HG03432 (cell line): ENCODE results near the gene LHCGR.
"Not testable (repeated sequence)": the region's sequence is repeated elsewhere in the genome, so short reads cannot be mapped to it uniquely, and the experiment has no call there.

Experiments
- ATAC-seq: cut with Tn5 transposase; IDR thresholded peaks from one replicate; pipeline ENCODE4 v1.9.1; 2021; ENCODE audit warnings: mild to moderate bottlenecking, moderate library complexity; ENCODE audit not compliant: unreplicated experiment

The LHCGR gene

GRCh38 chr2:48711343-48711742 lies 44.2 kb downstream of the LHCGR start:
- ATAC-seq, result no peak

GRCh38 chr2:48709096-48710034 lies 46.2 kb downstream of the LHCGR start:
- no peak for ATAC-seq

- peak; percentile 40 for ATAC-seq
Observed at GRCh38 chr2:48707466-48707865, 48.1 kb downstream of the LHCGR start.

GRCh38 chr2:48703621-48704020 lies 51.9 kb downstream of the LHCGR start:
- not testable (repeated sequence) for ATAC-seq

- no peak for ATAC-seq
Observed at GRCh38 chr2:48699348-48699930, 56.1 kb downstream of the LHCGR start.

GRCh38 chr2:48696881-48697280 lies 58.6 kb downstream of the LHCGR start:
- no peak for ATAC-seq

GRCh38 chr2:48695991-48696390 lies 59.5 kb downstream of the LHCGR start:
- ATAC-seq, result no peak

- ATAC-seq, result no peak
Observed at GRCh38 chr2:48694149-48694548, 61.4 kb downstream of the LHCGR start.

- ATAC-seq, result no peak
Observed at GRCh38 chr2:48693645-48694044, 61.9 kb downstream of the LHCGR start.

- no peak for ATAC-seq
Observed at GRCh38 chr2:48693066-48693465, 62.5 kb downstream of the LHCGR start.

- ATAC-seq, result no peak
Observed at GRCh38 chr2:48691935-48692691, 63.4 kb downstream of the LHCGR start.

GRCh38 chr2:48685126-48685525 lies 70.4 kb downstream of the LHCGR start:
- ATAC-seq, result no peak

GRCh38 chr2:48677450-48677849 lies 78.1 kb downstream of the LHCGR start:
- ATAC-seq, result no peak

GRCh38 chr2:48674933-48675332 lies 80.6 kb downstream of the LHCGR start:
- peak; percentile 44 for ATAC-seq

GRCh38 chr2:48673581-48673980 lies 81.9 kb downstream of the LHCGR start:
- ATAC-seq, result no peak

GRCh38 chr2:48668992-48669391 lies 86.5 kb downstream of the LHCGR start:
- ATAC-seq, result peak; percentile 88

GRCh38 chr2:48651158-48651790 lies 104.2 kb downstream of the LHCGR start:
- no peak for ATAC-seq

GRCh38 chr2:48638261-48638660 lies 117.3 kb downstream of the LHCGR start:
- ATAC-seq, result no peak
